ENCODE data around the gene FBXO7.

The FBXO7 gene

DNA sequence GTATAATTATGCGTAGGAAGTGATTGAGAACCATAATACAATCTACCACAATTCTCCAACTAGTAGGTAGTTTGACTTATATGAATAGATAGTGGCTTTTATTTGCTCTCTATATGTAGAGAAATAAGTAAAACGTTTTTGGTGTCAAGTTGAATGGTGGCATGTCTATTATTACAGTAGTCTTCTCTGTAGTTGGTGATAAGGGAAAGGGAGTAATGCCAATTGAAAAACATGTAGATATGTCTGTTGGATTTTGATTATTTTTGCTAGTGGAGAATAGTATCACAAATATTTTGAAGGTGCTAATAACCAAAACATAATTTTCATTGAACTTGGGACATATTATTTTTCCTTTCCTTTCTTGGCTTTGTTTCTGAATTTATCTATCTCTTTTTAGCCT is 17.5 kb downstream of the FBXO7 start:
- DNase-seq, result no peak

- DNase-seq, result no peak
Observed at GRCh38 chr22:32493551-32493950, 18.9 kb downstream of the FBXO7 start.

DNA sequence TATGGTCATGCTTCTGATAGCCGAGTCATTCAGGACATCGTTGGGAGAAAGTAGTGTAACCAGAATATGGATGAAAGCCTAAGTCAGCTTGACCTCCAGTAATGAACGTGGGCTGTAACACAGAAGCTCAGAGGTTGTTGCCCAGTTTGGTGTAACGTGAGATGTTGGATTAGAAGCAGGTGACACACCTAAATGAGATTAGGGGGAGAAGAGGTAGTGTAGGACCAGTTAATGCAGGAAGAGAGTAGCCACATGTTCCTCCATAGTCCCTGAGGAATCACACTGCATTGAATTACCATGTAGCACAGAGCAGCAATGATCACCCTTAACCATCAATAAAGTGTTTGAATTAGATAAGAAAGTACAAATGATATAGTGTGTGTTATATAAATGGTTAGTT is 20.4 kb downstream of the FBXO7 start:
- DNase-seq, result no peak

GRCh38 chr22:32499666-32500065 is 25.1 kb downstream of the FBXO7 start:
- DNase-seq, result no peak

GRCh38 chr22:32501836-32502752 is 27.5 kb downstream of the FBXO7 start:
- DNase-seq, result no peak

DNA sequence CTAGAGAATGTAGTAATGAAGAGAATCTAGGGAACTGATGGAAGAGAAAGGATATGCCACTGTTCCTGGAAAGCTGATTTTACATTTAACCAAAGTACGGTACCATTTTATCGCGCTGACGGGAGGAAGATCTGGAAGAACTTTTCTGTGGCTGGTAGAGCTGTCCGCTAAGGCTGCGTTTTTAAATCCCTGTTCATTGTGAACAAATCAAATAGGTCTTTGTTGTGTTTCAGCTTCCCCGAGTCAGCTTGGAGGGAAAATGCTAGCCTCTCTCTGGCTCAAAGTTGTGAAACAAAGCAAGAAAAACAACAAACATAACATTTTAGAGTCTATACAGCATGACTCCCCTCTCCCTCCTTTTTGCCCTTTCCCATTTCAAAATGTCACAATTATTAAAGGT is 34.4 kb downstream of the FBXO7 start:
- DNase-seq, result no peak

GRCh38 chr22:32511274-32511673 is 36.7 kb downstream of the FBXO7 start:
- no peak for DNase-seq

GRCh38 chr22:32511776-32512175 is 37.2 kb downstream of the FBXO7 start:
- DNase-seq, result no peak

DNA sequence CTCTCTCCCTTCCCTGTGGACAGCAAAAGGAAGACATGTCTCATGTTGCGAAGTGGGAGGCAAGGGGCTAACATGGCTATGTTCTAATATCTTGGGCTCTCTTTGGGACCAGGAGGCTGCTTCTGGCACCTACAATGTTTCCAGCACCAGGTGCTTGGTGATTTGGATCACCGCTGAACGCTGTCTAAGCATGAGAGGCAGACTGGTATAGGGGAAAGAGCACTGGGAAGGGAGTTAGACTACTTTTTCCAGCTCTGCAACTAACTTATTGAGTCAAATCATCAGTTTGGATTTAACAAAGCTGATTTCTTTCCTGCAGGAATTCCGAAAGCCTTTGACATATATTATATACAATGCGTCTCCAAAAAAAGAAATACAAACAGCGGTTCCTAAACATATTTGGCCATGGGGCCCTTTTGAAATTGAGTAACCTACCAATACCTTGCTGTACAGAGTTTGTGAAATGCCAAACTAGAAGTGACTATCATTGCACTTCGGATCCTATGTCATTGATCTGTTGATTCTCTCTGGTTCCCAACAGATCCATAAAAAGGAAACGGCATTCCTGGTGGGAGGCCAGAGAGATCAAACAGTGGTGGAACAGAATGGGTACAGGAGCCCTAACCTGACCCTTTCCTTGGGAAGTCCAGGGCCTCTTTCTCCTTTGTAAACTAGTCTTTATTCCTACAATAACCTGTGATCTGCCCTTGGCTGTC is 37.8 kb downstream of the FBXO7 start:
- DNase-seq, result no peak

- DNase-seq, result no peak
Observed at GRCh38 chr22:32515084-32515483, 40.5 kb downstream of the FBXO7 start.

DNA sequence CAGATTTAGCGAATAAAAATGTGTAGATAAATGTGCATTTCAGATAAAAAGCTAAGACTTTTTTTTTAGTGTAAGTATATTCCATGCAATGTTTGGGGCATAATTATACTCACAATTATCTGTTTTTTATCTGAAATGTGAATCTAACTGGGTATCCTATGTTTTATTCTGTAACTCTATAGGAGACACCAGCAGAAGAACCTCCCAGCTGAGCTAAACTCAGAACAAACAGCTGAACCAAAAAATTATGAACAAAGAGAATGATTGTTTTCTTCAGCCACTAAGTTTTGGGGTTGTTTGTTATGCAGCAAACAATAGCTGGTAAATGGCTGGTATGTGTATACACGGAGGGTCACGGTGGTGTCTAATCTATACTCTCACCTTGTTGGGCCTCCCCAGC is 42.9 kb downstream of the FBXO7 start:
- DNase-seq, result no peak

DNA sequence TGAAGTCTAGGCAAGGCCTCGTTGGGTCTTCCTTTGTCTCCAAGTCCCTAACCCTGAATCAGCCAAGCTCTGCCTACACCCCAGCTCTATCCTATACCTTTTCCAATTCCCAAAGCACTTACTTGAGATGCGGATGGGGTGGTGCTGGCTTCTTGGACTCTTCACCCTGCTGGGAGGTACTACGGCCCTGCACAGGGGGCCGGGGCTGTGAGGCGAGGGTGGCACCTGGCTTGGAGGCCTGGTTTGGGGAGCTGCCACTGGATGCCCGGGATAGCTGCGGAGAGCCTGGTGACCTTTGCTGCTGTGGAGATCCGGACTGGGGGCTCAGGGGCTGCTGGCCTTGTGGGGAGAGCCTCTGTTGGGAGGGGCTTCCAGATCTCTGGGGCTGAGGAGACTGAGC is 43.3 kb downstream of the FBXO7 start:
- no peak for DNase-seq

DNA sequence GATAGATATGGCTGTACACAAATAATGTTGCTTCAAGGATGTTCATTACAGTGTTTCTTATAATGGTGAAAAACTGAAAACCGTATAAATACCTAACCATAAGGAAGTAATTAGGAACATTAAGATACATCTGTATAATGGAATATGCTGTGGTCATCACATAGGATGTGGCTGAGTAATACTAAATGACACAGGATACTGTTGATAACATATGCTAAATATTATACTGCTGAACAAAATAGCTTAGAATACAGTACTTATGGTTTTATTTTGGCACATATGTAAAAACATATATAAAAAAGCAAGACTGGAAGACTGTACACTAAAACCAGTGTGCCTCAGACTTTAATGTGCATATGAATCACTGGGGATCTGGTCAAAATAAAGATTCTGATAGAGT is 43.8 kb downstream of the FBXO7 start:
- DNase-seq, result no peak

GRCh38 chr22:32518848-32519247 is 44.2 kb downstream of the FBXO7 start:
- DNase-seq, result no peak

DNA sequence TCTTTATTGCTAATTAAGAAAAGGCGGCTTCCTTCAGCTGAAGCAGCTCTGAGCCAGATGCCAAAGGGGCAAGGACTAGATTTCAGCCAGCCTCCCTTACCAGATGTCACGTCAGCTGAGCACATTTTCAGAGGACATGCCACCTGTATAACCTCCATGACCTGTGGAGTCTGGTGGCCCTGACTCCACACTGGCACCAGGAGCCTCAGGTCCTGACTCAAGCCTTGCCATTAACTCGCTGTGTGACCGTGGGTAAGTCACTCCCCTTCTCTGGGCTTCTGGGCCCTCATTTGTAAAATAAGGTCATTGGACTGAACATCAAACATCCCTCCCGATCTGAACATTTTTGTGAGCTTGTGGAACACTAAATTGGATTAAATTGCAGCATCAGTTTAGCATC is 46.0 kb downstream of the FBXO7 start:
- no peak for DNase-seq

GRCh38 chr22:32522237-32522636 is 47.6 kb downstream of the FBXO7 start:
- no peak for DNase-seq

DNA sequence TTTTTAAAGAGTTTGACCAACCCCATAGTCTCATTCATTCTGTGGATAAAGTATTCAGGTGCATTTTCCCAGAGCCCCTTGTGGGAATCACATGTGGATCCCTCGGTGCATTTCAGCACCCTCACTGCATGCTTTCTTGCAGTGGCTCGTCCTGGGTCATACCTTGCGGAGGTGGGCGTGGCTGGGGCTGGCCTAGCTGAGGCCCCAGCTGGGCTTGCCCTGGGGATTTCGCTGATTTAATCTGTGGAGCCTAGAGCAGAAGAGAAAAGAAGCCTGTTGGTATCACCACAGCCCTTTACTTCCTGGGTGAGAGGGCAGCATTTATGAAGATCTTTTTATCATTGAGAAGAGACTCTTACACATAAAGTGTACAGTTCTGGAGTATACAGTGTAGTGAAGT is 53.1 kb downstream of the FBXO7 start:
- DNase-seq, result no peak

DNA sequence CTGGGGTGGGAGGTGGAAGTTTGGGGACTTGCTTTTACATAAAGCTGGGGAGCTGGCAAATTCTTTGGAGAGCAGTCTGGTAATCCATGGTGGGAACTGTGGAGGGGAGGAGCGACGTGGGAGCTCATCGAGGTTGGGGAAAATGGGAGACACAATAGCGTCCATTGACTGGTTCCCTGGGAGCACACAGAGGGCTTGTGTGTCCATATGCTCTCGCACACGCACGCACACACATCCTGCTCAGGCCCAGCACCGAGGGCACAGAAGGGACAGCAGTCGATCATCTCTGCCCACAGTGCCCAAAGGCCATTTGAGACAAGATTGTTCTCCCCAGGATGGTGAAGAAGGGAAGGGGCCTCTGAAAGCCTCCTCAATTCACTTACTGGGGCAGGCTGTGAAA is 53.7 kb downstream of the FBXO7 start:
- DNase-seq, result no peak

- DNase-seq, result peak; percentile 55
Observed at GRCh38 chr22:32528984-32529982, 54.7 kb downstream of the FBXO7 start.

GRCh38 chr22:32531228-32531627 is 56.6 kb downstream of the FBXO7 start:
- DNase-seq, result no peak

GRCh38 chr22:32531931-32532819 is 57.6 kb downstream of the FBXO7 start:
- DNase-seq, result no peak

GRCh38 chr22:32532820-32533128 is 58.2 kb downstream of the FBXO7 start:
- DNase-seq, result no peak
